Muscle layer of colon (tissue), 2 donors: Measurements from ENCODE around the gene FCHSD2.

Source experiments
- H3K27ac ChIP-seq: one replicate; pipeline ENCODE4 v1.7.0; 2013; ENCODE audit warnings: low read depth, mild to moderate bottlenecking, low read length, moderate library complexity
- H3K27me3 ChIP-seq, 2 donors: one replicate each; pipeline ENCODE4 v1.7.0; 2013; ENCODE audit warnings: low read length in 2 of 2, mild to moderate bottlenecking in 2 of 2; ENCODE audit not compliant: insufficient read depth in 2 of 2, control insufficient read depth in 1 of 2
- H3K36me3 ChIP-seq: one replicate; pipeline ENCODE4 v1.7.0; 2013; ENCODE audit warnings: mild to moderate bottlenecking, low read length; ENCODE audit not compliant: insufficient read depth
- H3K4me1 ChIP-seq: one replicate; pipeline ENCODE4 v1.7.0; 2013; ENCODE audit warnings: mild to moderate bottlenecking, low read length; ENCODE audit not compliant: insufficient read depth
- H3K4me3 ChIP-seq, 2 donors: one replicate each; pipeline ENCODE4 v1.7.0; 2013; ENCODE audit warnings: low read length in 2 of 2, low read depth in 1 of 2, mild to moderate bottlenecking in 1 of 2, moderate library complexity in 1 of 2
- H3K9ac ChIP-seq: one replicate; pipeline ENCODE4 v1.7.0; 2013; ENCODE audit warnings: low read length
- H3K9me3 ChIP-seq: one replicate; pipeline ENCODE4 v1.7.0; 2013; ENCODE audit warnings: mild to moderate bottlenecking, low read length
- donor health status: abdominal sarcoma.
- donor health status: Adenocarcinoma of cecum.

The FCHSD2 gene

DNA sequence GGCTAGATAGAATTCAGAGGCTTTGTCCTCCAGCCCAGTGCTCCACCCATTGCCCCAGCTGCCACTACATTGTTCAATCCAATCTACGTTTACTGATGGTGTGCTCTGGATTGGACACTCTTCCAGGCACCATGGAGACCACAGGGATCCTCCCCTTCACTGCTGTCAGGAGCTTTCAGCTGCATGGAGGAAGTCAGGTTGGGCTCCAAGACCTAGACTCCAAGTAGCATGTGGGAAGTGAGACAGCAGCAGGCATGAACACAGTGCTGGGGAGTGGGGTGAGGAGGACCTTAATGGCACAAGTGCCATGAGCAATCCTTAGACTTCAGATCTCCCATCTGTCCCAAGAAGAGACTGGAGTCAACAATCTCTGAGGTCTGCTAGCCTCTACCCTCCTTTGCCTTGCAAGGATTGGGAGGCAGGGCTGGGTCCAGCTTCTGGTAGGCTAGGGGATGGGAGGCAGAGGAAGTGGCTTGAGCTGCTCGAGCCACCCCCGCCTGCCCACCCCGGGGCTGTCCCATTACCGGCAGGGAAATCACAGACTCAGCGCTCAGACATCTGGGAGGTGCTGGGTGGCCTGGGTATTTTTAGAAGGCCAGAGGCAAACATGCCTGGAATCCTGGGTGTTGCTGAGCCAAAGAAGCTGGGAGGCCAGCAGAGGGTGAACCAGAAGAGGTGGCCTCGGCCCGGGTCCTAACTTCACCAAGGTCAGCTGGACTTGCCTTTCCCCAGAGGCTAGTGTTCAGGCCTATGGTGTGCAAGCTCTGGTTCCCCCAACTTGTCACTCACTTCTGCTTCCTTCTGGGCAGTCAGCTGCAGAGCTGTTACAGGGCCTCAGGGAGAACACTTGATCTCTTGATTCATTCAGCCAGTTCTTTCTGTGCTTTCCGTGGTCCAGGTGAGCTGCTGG lies 15.2 kb upstream of the FCHSD2 start:
- no peaks in the 10 kb centered on the region for H3K27me3 ChIP-seq
- no peaks in the 10 kb centered on the region for H3K9me3 ChIP-seq
- no peaks in the 10 kb centered on the region for H3K36me3 ChIP-seq
- peaks cover 34% of the 10 kb centered on the region for H3K4me1 ChIP-seq
- no peak overlapping the region for H3K9ac ChIP-seq
- peak overlapping the region; percentile 12 for H3K27ac ChIP-seq
- H3K4me3 ChIP-seq: no peak overlapping the region

DNA sequence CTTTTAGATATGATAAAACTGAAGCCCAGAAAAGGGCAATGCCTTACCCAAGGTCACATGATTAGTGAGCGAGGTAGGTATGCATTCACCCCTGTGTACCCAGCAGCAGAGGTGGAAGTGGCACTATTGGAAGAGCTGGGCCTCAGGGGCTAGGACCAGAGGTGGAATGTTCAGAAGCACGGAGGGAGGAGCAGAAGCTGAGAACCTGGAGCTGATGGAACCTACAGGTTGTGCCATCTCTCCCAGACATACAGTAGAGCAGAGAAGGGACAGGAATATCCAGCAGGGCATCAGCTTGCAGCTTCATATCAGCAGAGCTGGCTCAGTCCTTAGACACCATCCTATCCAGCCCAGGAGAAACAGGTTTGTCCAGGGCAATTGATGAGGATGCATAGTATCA lies 14.6 kb upstream of the FCHSD2 start:
- H3K4me3 ChIP-seq: no peak overlapping the region
- no peaks in the 10 kb centered on the region for H3K9me3 ChIP-seq
- H3K27me3 ChIP-seq: no peaks in the 10 kb centered on the region
- H3K36me3 ChIP-seq: no peaks in the 10 kb centered on the region
- H3K27ac ChIP-seq: no peak overlapping the region
- peaks cover 34% of the 10 kb centered on the region for H3K4me1 ChIP-seq
- no peak overlapping the region for H3K9ac ChIP-seq

DNA sequence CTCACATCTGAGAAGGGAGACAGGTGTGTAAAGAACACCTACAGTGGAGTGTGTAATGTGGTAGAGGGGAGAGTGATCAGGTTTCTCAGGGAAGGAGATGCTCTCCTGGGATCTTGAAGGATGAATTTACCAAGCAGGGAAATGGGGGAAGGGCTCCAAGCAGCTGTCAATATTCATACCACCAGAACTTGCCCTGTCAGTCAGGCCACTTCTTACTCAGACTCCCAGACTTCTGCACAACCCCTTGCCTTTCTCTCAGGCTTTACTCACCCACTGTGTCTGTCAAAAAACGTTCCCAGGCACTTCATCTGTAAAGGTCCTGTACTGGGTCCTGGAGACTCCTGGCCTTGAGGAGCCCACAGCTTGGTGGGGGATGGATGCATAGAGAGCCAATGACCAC lies 14.0 kb upstream of the FCHSD2 start:
- no peak overlapping the region for H3K4me3 ChIP-seq
- no peak overlapping the region for H3K9ac ChIP-seq
- no peak overlapping the region for H3K27ac ChIP-seq
- H3K27me3 ChIP-seq: no peaks in the 10 kb centered on the region
- peaks cover 34% of the 10 kb centered on the region for H3K4me1 ChIP-seq
- no peaks in the 10 kb centered on the region for H3K9me3 ChIP-seq
- no peaks in the 10 kb centered on the region for H3K36me3 ChIP-seq

DNA sequence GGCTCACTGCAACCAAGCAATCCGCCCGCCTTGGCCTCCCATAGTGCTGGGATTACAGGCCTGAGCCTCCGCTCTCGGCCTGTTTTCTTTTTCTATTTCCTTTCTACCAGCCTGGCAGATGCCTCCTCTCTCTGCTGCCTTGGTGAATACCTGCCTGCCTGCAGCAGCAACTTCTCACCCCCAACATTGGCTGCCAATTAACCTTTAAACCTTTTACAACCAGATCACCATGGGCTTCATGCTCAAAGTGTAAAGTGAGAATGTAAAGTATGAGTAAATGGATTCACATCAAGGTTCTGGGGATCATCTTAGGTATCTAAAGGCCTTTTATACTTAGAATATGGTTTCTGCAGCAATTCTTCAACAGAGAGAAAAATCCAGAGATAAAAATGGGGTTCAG lies 13.0 kb upstream of the FCHSD2 start:
- no peak overlapping the region for H3K4me3 ChIP-seq
- H3K27ac ChIP-seq: no peak overlapping the region
- no peaks in the 10 kb centered on the region for H3K27me3 ChIP-seq
- H3K9me3 ChIP-seq: no peaks in the 10 kb centered on the region
- H3K36me3 ChIP-seq: no peaks in the 10 kb centered on the region
- H3K9ac ChIP-seq: no peak overlapping the region
- peaks cover 34% of the 10 kb centered on the region for H3K4me1 ChIP-seq

DNA sequence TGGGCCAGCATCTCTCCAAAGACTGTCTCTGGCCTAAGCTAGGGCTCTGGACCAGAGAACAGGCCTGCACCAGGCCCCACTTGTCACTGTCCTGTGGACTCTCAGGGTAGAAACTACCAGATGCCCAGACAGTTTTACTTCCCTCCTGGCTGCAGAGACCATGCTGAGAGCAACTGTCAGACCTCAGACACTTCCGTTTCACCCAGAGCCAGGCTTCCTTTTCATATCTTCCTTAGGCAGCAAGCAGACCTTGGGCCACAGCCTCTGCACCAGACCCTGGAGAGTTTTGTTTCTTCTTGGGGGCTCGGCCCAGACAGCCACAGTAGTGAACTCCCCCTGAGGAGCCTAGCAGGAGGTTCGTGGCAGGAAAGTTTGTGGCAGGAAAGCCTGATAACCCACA lies 12.1 kb upstream of the FCHSD2 start:
- Histone ChIP-seq H3K4me1 (peaks cover 34% of the 10 kb centered on the region), H3K36me3 (no peaks in the 10 kb centered on the region), H3K27ac (no peak overlapping the region), H3K9me3 (no peaks in the 10 kb centered on the region), H3K9ac (no peak overlapping the region), H3K4me3 (no peak overlapping the region), H3K27me3 (no peaks in the 10 kb centered on the region)

DNA sequence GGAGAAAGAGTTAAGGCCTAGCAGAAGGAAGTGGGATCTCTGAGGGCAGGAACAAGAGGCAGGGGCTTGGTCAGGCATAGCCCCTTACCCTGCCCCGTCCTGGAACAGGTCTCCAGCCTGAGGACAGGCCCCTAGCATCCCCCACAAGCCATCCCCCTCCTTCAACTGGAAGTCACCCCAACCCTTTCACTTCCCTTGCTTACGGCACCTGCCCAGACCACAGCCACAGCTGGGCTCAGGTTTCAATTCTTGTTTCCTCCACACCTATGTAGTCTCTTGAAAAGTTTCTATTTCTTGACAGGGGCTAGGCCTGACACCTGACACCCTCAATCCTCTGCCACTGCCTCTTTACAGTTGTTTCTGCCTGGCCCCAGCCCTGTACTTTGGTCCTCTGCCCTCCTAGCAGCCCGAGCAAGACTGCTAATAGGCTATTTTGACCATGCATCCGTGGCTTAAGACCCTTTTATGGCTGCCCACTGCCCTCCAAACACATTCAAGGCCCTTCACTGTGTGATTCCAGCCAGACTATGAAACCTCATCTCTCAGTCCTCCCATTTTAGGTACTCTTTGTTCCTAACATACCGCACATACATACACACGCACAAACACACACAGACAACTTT lies 10.9 kb upstream of the FCHSD2 start:
- Histone ChIP-seq H3K4me1 (peaks cover 34% of the 10 kb centered on the region), H3K27ac (no peak overlapping the region), H3K4me3 (no peak overlapping the region), H3K9me3 (no peaks in the 10 kb centered on the region), H3K9ac (no peak overlapping the region), H3K36me3 (no peaks in the 10 kb centered on the region), H3K27me3 (no peaks in the 10 kb centered on the region)

DNA sequence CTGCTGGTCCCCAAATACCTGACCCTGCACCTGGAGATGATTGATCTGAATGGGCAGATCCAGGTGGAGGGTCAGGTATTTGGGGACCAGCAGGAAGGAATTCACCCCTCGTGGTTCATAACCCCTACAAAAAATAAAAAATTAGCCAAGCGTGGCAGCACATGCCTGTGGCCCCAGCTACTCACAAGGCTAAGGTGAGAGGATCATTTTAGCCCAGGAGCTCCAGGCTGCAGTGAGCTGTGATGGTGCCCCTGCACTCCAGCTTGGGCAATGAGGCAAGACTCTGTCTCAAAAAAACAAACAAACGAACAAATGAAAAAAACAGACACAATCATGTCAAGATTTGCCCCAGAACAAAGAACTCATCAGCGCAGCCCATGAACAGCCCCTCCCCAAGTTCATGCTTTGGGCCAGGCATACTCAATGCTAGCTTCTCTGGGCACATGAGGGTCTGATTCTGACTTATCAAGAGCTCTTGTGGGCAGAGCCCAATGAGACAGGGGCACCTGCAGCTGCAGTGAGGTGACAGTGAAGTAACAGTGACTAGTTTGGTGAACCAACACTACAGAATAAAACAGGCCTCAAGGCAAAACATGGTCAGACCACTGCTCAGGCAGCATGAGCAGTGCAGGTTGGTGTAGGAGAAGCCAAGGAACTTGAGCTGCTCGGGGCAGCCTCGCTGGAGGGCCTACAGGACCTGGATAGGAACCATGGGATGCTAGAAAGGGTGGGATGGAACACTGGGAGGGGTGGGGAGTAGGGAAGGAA lies 10.2 kb upstream of the FCHSD2 start:
- H3K9ac ChIP-seq: no peak overlapping the region
- H3K4me1 ChIP-seq: peaks cover 34% of the 10 kb centered on the region
- H3K4me3 ChIP-seq: no peak overlapping the region
- H3K36me3 ChIP-seq: no peaks in the 10 kb centered on the region
- H3K27me3 ChIP-seq: no peaks in the 10 kb centered on the region
- no peak overlapping the region for H3K27ac ChIP-seq
- no peaks in the 10 kb centered on the region for H3K9me3 ChIP-seq

DNA sequence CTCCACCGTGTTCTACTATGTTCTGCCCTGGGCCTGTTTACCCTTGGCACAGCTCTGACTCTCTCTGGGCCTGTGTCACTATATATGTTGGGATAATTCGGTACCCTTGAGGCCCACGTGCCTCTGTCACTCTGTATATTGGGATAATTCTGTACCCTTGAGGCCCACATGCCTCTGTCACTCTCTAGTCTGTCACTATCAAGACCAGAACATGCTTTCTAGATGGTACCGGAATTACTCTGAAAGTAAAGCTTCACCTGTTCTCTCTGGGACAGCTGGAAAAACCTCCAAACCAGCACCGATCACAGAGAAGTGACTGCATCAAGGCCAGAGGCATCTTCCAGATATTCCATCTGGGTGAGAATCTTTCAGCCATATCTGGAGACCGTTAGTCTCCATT lies 9.3 kb upstream of the FCHSD2 start:
- no peaks in the 10 kb centered on the region for H3K36me3 ChIP-seq
- H3K4me1 ChIP-seq: peaks cover 34% of the 10 kb centered on the region
- H3K9me3 ChIP-seq: no peaks in the 10 kb centered on the region
- no peak overlapping the region for H3K27ac ChIP-seq
- no peaks in the 10 kb centered on the region for H3K27me3 ChIP-seq
- no peak overlapping the region for H3K9ac ChIP-seq
- no peak overlapping the region for H3K4me3 ChIP-seq

DNA sequence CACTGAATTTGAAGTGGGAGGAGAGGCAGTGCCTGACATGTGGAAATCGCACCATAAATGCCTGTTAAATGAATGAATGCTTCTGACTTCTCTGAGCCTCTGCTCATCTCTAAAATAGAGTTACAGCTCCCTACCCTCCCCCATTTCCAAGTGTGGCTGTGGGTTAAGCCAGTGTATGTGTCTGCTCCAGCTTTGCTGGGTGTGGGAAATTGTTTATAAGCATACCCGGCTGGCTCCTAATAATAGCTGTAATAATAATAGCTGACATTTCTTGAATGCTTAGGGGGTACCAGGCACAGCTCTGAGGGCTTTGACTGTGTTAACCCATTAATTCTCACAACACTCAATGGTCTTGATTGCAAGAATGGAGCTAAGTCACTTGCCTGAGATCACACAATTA lies 7.0 kb upstream of the FCHSD2 start:
- H3K4me1 ChIP-seq: peaks cover 34% of the 10 kb centered on the region
- H3K27ac ChIP-seq: no peak overlapping the region
- no peak overlapping the region for H3K4me3 ChIP-seq
- H3K9ac ChIP-seq: no peak overlapping the region
- H3K27me3 ChIP-seq: no peaks in the 10 kb centered on the region
- no peaks in the 10 kb centered on the region for H3K9me3 ChIP-seq
- no peaks in the 10 kb centered on the region for H3K36me3 ChIP-seq

DNA sequence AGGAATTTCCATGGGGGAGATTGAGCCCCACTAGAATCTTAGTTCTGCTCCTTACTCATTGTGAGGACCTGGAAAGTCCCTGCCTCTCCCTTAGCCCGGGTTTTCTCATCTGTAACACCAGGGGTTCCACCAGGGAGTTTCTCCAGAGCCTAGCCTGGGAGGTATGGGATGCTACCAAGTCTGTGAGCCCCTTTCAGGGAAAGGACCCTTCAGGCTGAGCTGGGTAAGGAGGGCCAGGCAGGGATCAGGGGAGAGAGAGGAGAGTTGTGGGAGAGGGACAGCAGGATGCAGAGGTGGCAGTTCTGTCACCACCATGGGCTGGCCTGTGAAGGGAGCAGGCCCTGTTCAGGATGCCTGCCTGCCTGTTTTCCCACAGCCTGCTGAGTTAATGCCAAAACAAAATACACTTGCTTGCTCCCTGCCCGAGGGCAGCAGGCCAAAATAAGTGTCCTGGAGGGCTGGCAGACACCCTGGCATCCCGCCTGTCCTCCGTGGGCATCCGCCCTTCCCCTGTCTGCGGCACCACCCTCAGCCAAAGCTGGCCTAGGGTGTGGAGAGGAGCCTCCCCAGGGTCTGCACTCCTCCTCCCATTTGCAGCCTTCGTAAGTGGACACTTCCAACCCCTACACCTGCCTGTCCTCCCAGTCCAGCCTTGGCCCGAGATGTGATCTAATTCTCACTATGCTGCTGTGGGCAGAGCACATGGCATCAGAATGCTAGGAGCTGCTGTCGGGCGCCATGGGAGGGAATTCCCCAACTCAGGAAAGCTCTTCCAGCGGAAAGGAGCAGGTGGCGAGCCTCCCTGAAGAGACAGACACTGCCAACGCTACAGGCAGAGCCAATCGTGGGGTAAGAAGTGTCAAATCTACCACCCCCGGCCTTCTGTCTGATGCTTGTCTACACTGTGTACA lies 5.9 kb upstream of the FCHSD2 start:
- no peak overlapping the region for H3K9ac ChIP-seq
- no peaks in the 10 kb centered on the region for H3K9me3 ChIP-seq
- no peak overlapping the region for H3K4me3 ChIP-seq
- peaks cover 34% of the 10 kb centered on the region for H3K4me1 ChIP-seq
- no peaks in the 10 kb centered on the region for H3K27me3 ChIP-seq
- H3K36me3 ChIP-seq: no peaks in the 10 kb centered on the region
- H3K27ac ChIP-seq: peak overlapping the region; percentile 27
